ENCODE results near the gene USP9Y. TPM values are rescaled to one million over a fixed set of nuclear protein-coding genes. Genes with fewer than 3 reads are reported as not detected.

Gene USP9Y
- total RNA-seq, 1 donor from 2014 or later = not detected

DNA sequence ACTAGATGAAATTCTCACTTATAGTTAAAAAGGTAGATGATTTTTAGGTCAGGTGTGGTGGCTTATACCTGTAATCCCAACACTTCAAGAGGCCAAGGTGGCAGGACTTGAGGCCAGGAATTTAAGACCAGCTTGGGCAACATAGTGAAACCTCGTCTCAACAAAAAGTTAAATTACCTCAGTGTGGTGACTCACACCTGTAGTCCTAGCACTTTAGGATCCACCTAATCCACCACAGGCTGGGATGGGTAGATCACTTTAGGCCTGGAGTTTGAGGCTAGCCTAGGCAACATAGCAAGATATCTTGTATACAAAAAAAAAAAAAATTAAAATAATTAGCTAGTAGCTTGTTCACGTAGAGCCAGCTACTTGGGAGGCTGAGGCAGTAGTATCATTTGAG lies 140.3 kb downstream of the USP9Y start:
- no peak overlapping the region for H3K27ac Mint-ChIP-seq (ENCODE audit: unreplicated experiment)
- H3K36me3 Mint-ChIP-seq (ENCODE audit: unreplicated experiment) = no peaks in the 10 kb centered on the region
- TF ChIP-seq, protein P1, sequence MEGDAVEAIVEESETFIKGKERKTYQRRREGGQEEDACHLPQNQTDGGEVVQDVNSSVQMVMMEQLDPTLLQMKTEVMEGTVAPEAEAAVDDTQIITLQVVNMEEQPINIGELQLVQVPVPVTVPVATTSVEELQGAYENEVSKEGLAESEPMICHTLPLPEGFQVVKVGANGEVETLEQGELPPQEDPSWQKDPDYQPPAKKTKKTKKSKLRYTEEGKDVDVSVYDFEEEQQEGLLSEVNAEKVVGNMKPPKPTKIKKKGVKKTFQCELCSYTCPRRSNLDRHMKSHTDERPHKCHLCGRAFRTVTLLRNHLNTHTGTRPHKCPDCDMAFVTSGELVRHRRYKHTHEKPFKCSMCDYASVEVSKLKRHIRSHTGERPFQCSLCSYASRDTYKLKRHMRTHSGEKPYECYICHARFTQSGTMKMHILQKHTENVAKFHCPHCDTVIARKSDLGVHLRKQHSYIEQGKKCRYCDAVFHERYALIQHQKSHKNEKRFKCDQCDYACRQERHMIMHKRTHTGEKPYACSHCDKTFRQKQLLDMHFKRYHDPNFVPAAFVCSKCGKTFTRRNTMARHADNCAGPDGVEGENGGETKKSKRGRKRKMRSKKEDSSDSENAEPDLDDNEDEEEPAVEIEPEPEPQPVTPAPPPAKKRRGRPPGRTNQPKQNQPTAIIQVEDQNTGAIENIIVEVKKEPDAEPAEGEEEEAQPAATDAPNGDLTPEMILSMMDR (IDR thresholded peaks at IDR 0.05) = no peak
- no peaks in the 10 kb centered on the region for H3K4me1 Mint-ChIP-seq (ENCODE audit: unreplicated experiment)
- H3K9me3 Mint-ChIP-seq (ENCODE audit: unreplicated experiment) = no peaks in the 10 kb centered on the region
- H3K4me3 Mint-ChIP-seq (ENCODE audit: unreplicated experiment) = no peak overlapping the region
- no peaks in the 10 kb centered on the region for H3K27me3 Mint-ChIP-seq (ENCODE audit: unreplicated experiment)
- DNase-seq (ENCODE audit: extremely low spot score, unreplicated experiment) = no peak

DNA sequence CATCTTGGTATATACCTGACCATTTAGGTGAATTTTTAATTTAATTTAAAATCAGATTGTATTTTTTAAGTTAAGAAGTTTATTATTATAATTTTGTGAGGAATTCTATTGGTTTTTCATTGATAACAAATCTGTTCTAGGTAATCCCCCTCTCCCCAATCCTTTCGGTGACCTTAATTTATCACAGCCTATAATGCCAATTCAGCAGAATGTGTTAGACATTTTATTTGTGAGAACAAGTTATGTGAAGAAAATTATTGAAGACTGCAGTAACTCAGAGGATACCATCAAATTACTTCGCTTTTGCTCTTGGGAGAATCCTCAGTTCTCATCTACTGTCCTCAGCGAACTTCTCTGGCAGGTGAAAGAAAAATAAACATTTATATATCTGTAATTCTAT lies 145.8 kb downstream of the USP9Y start:
- no peaks in the 10 kb centered on the region for H3K36me3 Mint-ChIP-seq (ENCODE audit: unreplicated experiment)
- H3K27me3 Mint-ChIP-seq (ENCODE audit: unreplicated experiment) = no peaks in the 10 kb centered on the region
- H3K4me3 Mint-ChIP-seq (ENCODE audit: unreplicated experiment) = no peak overlapping the region
- no peaks in the 10 kb centered on the region for H3K9me3 Mint-ChIP-seq (ENCODE audit: unreplicated experiment)
- H3K27ac Mint-ChIP-seq (ENCODE audit: unreplicated experiment) = no peak overlapping the region
- no peak for DNase-seq (ENCODE audit: extremely low spot score, unreplicated experiment)
- TF ChIP-seq, protein P1 (IDR thresholded peaks at IDR 0.05) = no peak
- H3K4me1 Mint-ChIP-seq (ENCODE audit: unreplicated experiment) = no peaks in the 10 kb centered on the region

DNA sequence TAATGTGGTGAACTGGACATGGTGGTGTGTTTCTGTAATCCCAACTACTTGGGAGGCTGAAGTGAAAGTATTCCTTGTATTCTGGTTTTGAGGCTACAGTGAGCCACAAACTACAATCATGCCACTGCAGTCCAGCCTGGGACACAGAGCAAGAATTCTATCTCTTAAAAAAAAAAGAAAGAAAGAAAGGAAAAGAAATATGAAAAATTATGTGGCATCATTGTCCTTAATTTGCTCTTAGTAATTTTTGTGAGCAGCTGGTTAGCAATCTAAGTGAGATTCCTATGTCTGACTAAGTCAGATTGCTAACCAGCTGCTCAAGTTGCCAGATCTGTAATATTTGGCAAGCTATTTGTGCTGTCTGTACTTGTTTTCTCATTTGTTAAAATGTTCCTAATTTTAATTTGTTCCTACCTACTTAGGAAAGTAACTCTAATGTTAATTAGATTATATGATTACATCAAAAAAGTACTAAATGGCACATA lies 154.8 kb downstream of the USP9Y start:
- H3K27ac Mint-ChIP-seq (ENCODE audit: unreplicated experiment) = no peak overlapping the region
- H3K27me3 Mint-ChIP-seq (ENCODE audit: unreplicated experiment) = no peaks in the 10 kb centered on the region
- H3K4me3 Mint-ChIP-seq (ENCODE audit: unreplicated experiment) = no peak overlapping the region

DNA sequence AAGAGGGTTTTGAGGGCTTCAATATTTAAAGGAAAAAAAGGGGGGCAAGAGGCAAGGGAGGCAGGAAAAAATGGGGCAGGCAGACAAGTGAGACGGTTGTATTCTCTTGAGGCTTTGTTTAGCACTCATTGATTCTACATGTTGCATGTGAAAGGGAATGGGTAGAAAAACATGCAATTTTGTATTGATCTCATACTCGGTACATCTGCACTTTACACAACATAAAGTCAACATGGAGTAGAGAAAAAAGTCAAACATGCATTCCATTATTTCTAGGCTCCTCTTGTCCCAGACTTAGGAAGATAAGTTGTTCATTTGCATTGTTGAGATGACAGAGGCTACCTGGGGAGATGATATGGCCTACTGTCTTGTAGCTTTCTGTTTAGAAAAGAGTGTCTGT lies 166.9 kb downstream of the USP9Y start:
- no peaks in the 10 kb centered on the region for H3K9me3 Mint-ChIP-seq (ENCODE audit: unreplicated experiment)
- no peak overlapping the region for H3K4me3 Mint-ChIP-seq (ENCODE audit: unreplicated experiment)
- no peaks in the 10 kb centered on the region for H3K4me1 Mint-ChIP-seq (ENCODE audit: unreplicated experiment)
- H3K36me3 Mint-ChIP-seq (ENCODE audit: unreplicated experiment) = no peaks in the 10 kb centered on the region
- no peaks in the 10 kb centered on the region for H3K27me3 Mint-ChIP-seq (ENCODE audit: unreplicated experiment)
- DNase-seq (ENCODE audit: extremely low spot score, unreplicated experiment) = no peak
- TF ChIP-seq, protein P1 (IDR thresholded peaks at IDR 0.05) = no peak
- no peak overlapping the region for H3K27ac Mint-ChIP-seq (ENCODE audit: unreplicated experiment)

More for the DNA sequence above, 154.8 kb downstream of the USP9Y start:
- Mint-ChIP-seq H3K36me3 (ENCODE audit: unreplicated experiment) (no peaks in the 10 kb centered on the region), H3K9me3 (ENCODE audit: unreplicated experiment) (no peaks in the 10 kb centered on the region), H3K4me1 (ENCODE audit: unreplicated experiment) (no peaks in the 10 kb centered on the region)
- no peak for DNase-seq (ENCODE audit: extremely low spot score, unreplicated experiment)
- TF ChIP-seq, protein P1 (IDR thresholded peaks at IDR 0.05) = no peak

DNA sequence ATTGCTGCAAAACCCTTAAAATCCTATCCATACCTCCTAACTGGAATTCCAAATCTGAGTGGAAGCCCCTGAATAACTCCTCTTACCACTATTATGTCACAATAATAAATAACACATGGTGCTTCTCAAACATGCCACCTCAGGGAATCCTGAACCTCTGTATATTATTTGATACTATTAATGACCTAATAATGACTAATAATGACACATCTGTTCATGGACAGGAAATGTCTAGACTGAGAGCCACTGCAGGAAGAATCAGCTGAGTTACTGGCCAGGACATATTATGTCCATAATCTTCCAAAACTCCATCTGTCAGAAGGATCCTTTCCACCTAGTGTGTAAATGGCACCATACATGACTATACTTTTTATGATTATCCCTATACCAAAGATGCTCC lies 195.9 kb downstream of the USP9Y start:
- Mint-ChIP-seq H3K9me3 (ENCODE audit: unreplicated experiment) (no peaks in the 10 kb centered on the region), H3K27ac (ENCODE audit: unreplicated experiment) (no peak overlapping the region), H3K27me3 (ENCODE audit: unreplicated experiment) (no peaks in the 10 kb centered on the region), H3K36me3 (ENCODE audit: unreplicated experiment) (no peaks in the 10 kb centered on the region), H3K4me1 (ENCODE audit: unreplicated experiment) (no peaks in the 10 kb centered on the region), H3K4me3 (ENCODE audit: unreplicated experiment) (no peak overlapping the region)
- no peak for DNase-seq (ENCODE audit: extremely low spot score, unreplicated experiment)
- TF ChIP-seq, protein P1 (IDR thresholded peaks at IDR 0.05) = no peak

Measured in osteocyte (in vitro differentiated cells).